Nephron progenitor cell (in vitro differentiated cells): ENCODE data around the gene AHSG.
"Not testable (repeated sequence)": the region's sequence is repeated elsewhere in the genome, so short reads cannot be mapped to it uniquely, and the experiment has no call there.

Experiments
- DNase-seq: peaks from one replicate; pipeline ENCODE4 v3.0.0; 2021
- H3K27ac Mint-ChIP-seq: 2 replicates; pipeline ENCODE4 v1.8.0; 2021; ENCODE audit warnings: mild to moderate bottlenecking, moderate library complexity, mixed read lengths
- H3K27me3 Mint-ChIP-seq: 2 replicates; pipeline ENCODE4 v1.8.0; 2021; ENCODE audit warnings: mild to moderate bottlenecking, low read depth, mixed read lengths; ENCODE audit not compliant: poor library complexity
- H3K36me3 Mint-ChIP-seq: 2 replicates; pipeline ENCODE4 v1.8.0; 2021; ENCODE audit warnings: low read depth, mixed read lengths
- H3K4me1 Mint-ChIP-seq: 2 replicates; pipeline ENCODE4 v1.8.0; 2021; ENCODE audit warnings: mixed read lengths
- H3K4me3 Mint-ChIP-seq: 2 replicates; pipeline ENCODE4 v1.8.0; 2021; ENCODE audit warnings: mild to moderate bottlenecking, moderate library complexity, mixed read lengths
- H3K9me3 Mint-ChIP-seq: 2 replicates; pipeline ENCODE4 v1.8.0; 2021; ENCODE audit warnings: mild to moderate bottlenecking, moderate library complexity, mixed read lengths
- CTCF ChIP-seq: fragments of 200-600 bp; sonication (generic); IDR thresholded peaks from 2 replicates; pipeline ENCODE4 v1.5.0; 2021; ENCODE audit warnings: antibody characterized with exemption

The AHSG gene

GRCh38 chr3:186580785-186581184 lies 32.1 kb upstream of the AHSG start:
- TF ChIP-seq CTCF: no peak
- no peaks in the 10 kb centered on the region for H3K4me1 Mint-ChIP-seq
- no peak overlapping the region for H3K27ac Mint-ChIP-seq
- no peak overlapping the region for H3K4me3 Mint-ChIP-seq
- no peaks in the 10 kb centered on the region for H3K9me3 Mint-ChIP-seq
- no peaks in the 10 kb centered on the region for H3K27me3 Mint-ChIP-seq
- H3K36me3 Mint-ChIP-seq: peaks cover 50% of the 10 kb centered on the region
- DNase-seq: no peak

- H3K27ac Mint-ChIP-seq: no peak overlapping the region
- no peak for DNase-seq
- H3K4me3 Mint-ChIP-seq: no peak overlapping the region
- no peak for TF ChIP-seq CTCF
- H3K4me1 Mint-ChIP-seq: no peaks in the 10 kb centered on the region
- peaks cover 49% of the 10 kb centered on the region for H3K36me3 Mint-ChIP-seq
- H3K9me3 Mint-ChIP-seq: no peaks in the 10 kb centered on the region
- H3K27me3 Mint-ChIP-seq: no peaks in the 10 kb centered on the region
Observed at GRCh38 chr3:186582541-186582940, 30.3 kb upstream of the AHSG start.

DNA sequence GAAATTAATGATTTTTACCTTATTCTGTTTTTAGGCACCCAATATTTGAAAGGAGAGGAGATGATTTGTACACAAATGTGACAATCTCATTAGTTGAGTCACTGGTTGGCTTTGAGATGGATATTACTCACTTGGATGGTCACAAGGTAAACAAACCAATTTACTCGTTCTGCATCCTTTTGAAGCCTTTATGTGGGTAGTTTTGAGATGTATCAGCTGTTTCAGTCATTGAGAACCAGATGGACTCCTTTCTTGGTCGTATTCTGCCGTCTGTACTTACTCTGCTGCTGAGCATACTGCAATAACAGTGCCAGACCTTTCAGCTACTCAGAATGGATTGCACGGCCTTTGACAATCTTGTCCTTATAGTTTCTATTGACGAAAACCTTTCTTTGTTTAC lies 29.0 kb upstream of the AHSG start:
- Mint-ChIP-seq H3K4me1 (no peaks in the 10 kb centered on the region), H3K36me3 (peaks cover 44% of the 10 kb centered on the region), H3K9me3 (no peaks in the 10 kb centered on the region), H3K27ac (no peak overlapping the region), H3K27me3 (no peaks in the 10 kb centered on the region), H3K4me3 (no peak overlapping the region)
- TF ChIP-seq CTCF: no peak
- DNase-seq: no peak

GRCh38 chr3:186586245-186586644 lies 26.6 kb upstream of the AHSG start:
- peaks cover 35% of the 10 kb centered on the region for H3K36me3 Mint-ChIP-seq
- H3K4me1 Mint-ChIP-seq, H3K4me3 Mint-ChIP-seq, H3K9me3 Mint-ChIP-seq, DNase-seq, H3K27me3 Mint-ChIP-seq, H3K27ac Mint-ChIP-seq: not testable (repeated sequence)

DNA sequence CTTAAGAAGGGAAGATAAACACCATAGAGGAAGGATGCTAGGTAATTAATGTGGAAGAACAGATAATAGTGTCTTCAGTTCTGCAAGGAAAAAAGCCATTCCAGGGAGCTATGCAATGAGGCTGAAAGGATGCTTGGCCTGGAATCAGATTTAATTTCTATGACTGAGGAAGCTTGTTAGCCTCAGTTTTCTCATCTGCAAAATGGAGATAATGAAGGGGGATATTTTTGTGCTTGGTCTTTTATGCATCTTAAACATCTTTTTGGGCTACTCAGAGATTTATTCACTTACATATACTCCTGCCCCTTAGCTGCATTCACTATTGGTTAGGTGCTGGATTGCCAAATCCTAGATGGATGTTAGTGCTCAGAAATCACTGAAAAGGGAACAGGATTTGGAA lies 25.7 kb upstream of the AHSG start:
- Mint-ChIP-seq H3K27ac (no peak overlapping the region), H3K9me3 (no peaks in the 10 kb centered on the region), H3K36me3 (peaks cover 28% of the 10 kb centered on the region), H3K4me1 (no peaks in the 10 kb centered on the region), H3K4me3 (no peak overlapping the region), H3K27me3 (no peaks in the 10 kb centered on the region)
- no peak for DNase-seq
- TF ChIP-seq CTCF: no peak

DNA sequence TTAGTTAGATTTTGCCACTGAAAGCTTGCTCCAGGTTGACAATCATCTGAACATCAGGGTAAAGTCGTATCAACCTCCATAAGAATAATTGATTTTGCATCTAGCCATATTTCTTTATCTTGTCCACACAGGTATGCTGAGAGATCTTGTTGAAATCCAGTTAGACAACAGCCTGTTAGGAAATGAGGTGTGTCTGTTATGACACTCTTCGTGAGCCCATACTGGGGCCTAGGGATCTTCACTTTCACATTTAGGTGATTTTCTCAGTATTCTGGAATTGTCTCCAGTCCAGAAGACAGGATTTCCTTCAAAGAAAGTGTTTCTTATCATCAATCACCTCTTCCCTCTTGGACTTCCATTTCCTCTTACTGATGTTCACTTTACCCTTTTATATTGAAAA lies 24.2 kb upstream of the AHSG start:
- Mint-ChIP-seq H3K27me3 (no peaks in the 10 kb centered on the region), H3K27ac (no peak overlapping the region), H3K4me3 (no peak overlapping the region), H3K4me1 (no peaks in the 10 kb centered on the region), H3K9me3 (no peaks in the 10 kb centered on the region), H3K36me3 (peaks cover 21% of the 10 kb centered on the region)
- TF ChIP-seq CTCF: no peak
- DNase-seq: no peak
